H9 (cell line): Measurements from ENCODE around the gene CATSPERE. TPM values are rescaled to one million over a fixed set of nuclear protein-coding genes. Genes with fewer than 3 reads are reported as not detected.

Experiments used
- DNase-seq: peaks from one replicate; pipeline ENCODE4 v3.0.0-alpha.2; 2017
- H2AFZ ChIP-seq: one replicate; pipeline ENCODE4 v1.6.1; 2013; ENCODE audit warnings: mild to moderate bottlenecking, low read length, control low read depth, moderate library complexity
- H2AK5ac ChIP-seq: 2 replicates; pipeline ENCODE4 v1.6.1; 2013; ENCODE audit warnings: low read length, control low read depth, mixed read lengths; ENCODE audit not compliant: insufficient read length
- H2BK120ac ChIP-seq: one replicate; pipeline ENCODE4 v1.6.1; 2013; ENCODE audit warnings: low read depth, mild to moderate bottlenecking, low read length, control low read depth, inconsistent platforms; ENCODE audit not compliant: poor library complexity, severe bottlenecking
- H2BK12ac ChIP-seq: 2 replicates; pipeline ENCODE4 v1.6.1; 2013; ENCODE audit warnings: low read length, control low read depth, mixed read lengths, low read depth; ENCODE audit not compliant: insufficient read length
- H2BK15ac ChIP-seq: 2 replicates; pipeline ENCODE4 v1.6.1; 2013; ENCODE audit warnings: low read depth, low read length, control low read depth
- H2BK20ac ChIP-seq: one replicate; pipeline ENCODE4 v1.6.1; 2013; ENCODE audit warnings: low read depth, mild to moderate bottlenecking, low read length, control low read depth, inconsistent platforms; ENCODE audit not compliant: poor library complexity, severe bottlenecking
- H2BK5ac ChIP-seq: 2 replicates; pipeline ENCODE4 v1.6.1; 2013; ENCODE audit warnings: low read length, control low read depth, mixed read lengths; ENCODE audit not compliant: insufficient read length
- H3K14ac ChIP-seq: 2 replicates; pipeline ENCODE4 v1.6.1; 2013; ENCODE audit warnings: low read length, control low read depth; ENCODE audit not compliant: insufficient read depth
- H3K18ac ChIP-seq: 2 replicates; pipeline ENCODE4 v1.6.1; 2013; ENCODE audit warnings: low read depth, mild to moderate bottlenecking, mixed read lengths, low read length, control low read depth; ENCODE audit not compliant: insufficient read length
- H3K23ac ChIP-seq: 2 replicates; pipeline ENCODE4 v1.6.1; 2013; ENCODE audit warnings: low read length, control low read depth, mixed read lengths, low read depth; ENCODE audit not compliant: insufficient read length
- H3K23me2 ChIP-seq: 2 replicates; pipeline ENCODE4 v1.6.1; 2013; ENCODE audit warnings: low read depth, mild to moderate bottlenecking, mixed read lengths, low read length, control low read depth; ENCODE audit not compliant: insufficient read length, poor library complexity, severe bottlenecking
- H3K27ac ChIP-seq: 2 replicates; pipeline ENCODE4 v1.5.1; 2013; ENCODE audit warnings: low read length, control low read depth, mixed read lengths, low read depth; ENCODE audit not compliant: insufficient read length
- H3K27me3 ChIP-seq: 2 replicates; pipeline ENCODE4 v1.6.1; 2013; ENCODE audit warnings: low read length, control low read depth, inconsistent platforms; ENCODE audit not compliant: insufficient read depth
- H3K4ac ChIP-seq: 2 replicates; pipeline ENCODE4 v1.6.1; 2013; ENCODE audit warnings: low read depth, mild to moderate bottlenecking, control low read depth, inconsistent platforms, low read length, moderate library complexity
- H3K4me1 ChIP-seq: 2 replicates; pipeline ENCODE4 v1.6.1; 2013; ENCODE audit warnings: low read length, control low read depth, inconsistent platforms; ENCODE audit not compliant: insufficient read depth
- H3K4me2 ChIP-seq: 2 replicates; pipeline ENCODE4 v1.6.1; 2013; ENCODE audit warnings: low read length, control low read depth, mixed read lengths; ENCODE audit not compliant: insufficient read length, insufficient read depth
- H3K56ac ChIP-seq: 2 replicates; pipeline ENCODE4 v1.6.1; 2013; ENCODE audit warnings: low read depth, mild to moderate bottlenecking, mixed read lengths, low read length, control low read depth; ENCODE audit not compliant: insufficient read length
- H3K79me1 ChIP-seq: 2 replicates; pipeline ENCODE4 v1.6.1; 2013; ENCODE audit warnings: low read depth, mild to moderate bottlenecking, moderate library complexity, low read length, control low read depth, inconsistent platforms; ENCODE audit not compliant: insufficient read depth, poor library complexity, severe bottlenecking
- H3K79me2 ChIP-seq: 2 replicates; pipeline ENCODE4 v1.6.1; 2013; ENCODE audit warnings: low read length, control low read depth, inconsistent platforms; ENCODE audit not compliant: insufficient read depth
- H3K9ac ChIP-seq: 2 replicates; pipeline ENCODE4 v1.6.1; 2013; ENCODE audit warnings: low read length, control low read depth, mixed read lengths; ENCODE audit not compliant: insufficient read length; ENCODE audit errors: extremely low read depth
- H3K9me3 ChIP-seq: one replicate; pipeline ENCODE4 v1.6.1; 2013; ENCODE audit warnings: low read depth, low read length, inconsistent platforms; ENCODE audit not compliant: control insufficient read depth
- H3T11ph ChIP-seq: one replicate; pipeline ENCODE4 v1.6.1; 2013; ENCODE audit warnings: mild to moderate bottlenecking, low read length, control low read depth, inconsistent platforms
- H4K20me1 ChIP-seq: one replicate; pipeline ENCODE4 v1.6.1; 2013; ENCODE audit not compliant: control insufficient read depth, insufficient read length, insufficient read depth
- H4K5ac ChIP-seq: 2 replicates; pipeline ENCODE4 v1.6.1; 2013; ENCODE audit warnings: low read depth, mild to moderate bottlenecking, mixed read lengths, low read length, control low read depth; ENCODE audit not compliant: insufficient read length
- H4K8ac ChIP-seq: replicated peaks from 2 replicates; pipeline ENCODE4 v1.6.1; 2013; ENCODE audit warnings: low read length, control low read depth, mixed read lengths, low read depth; ENCODE audit not compliant: insufficient read length
- H4K91ac ChIP-seq: 2 replicates; pipeline ENCODE4 v1.6.1; 2013; ENCODE audit warnings: low read depth, mild to moderate bottlenecking, moderate library complexity, mixed read lengths, low read length, control low read depth; ENCODE audit not compliant: insufficient read length
- H3K27ac Mint-ChIP-seq, 3 experiments: 2 replicates in 2 of 3; 3 replicates in 1 of 3; pipeline ENCODE4 v1.8.0; 2020 to 2021; ENCODE audit warnings: mixed read lengths in 3 of 3, mild to moderate bottlenecking in 1 of 3, moderate library complexity in 1 of 3
- H3K27me3 Mint-ChIP-seq: 2 replicates; pipeline ENCODE4 v1.8.0; 2021; ENCODE audit warnings: low read depth, mild to moderate bottlenecking, moderate library complexity, mixed read lengths
- H3K36me3 Mint-ChIP-seq, 3 experiments: 2 replicates in 2 of 3; 3 replicates in 1 of 3; pipeline ENCODE4 v1.8.0; 2020 to 2021; ENCODE audit warnings: low read depth in 3 of 3, mixed read lengths in 3 of 3; ENCODE audit not compliant: insufficient read depth in 1 of 3
- H3K4me1 Mint-ChIP-seq, 2 experiments: 2 replicates each; pipeline ENCODE4 v1.8.0; 2020; ENCODE audit warnings: mixed read lengths in 2 of 2
- H3K4me3 Mint-ChIP-seq, 2 experiments: 2 replicates in 1 of 2; 3 replicates in 1 of 2; pipeline ENCODE4 v1.8.0; 2020 to 2021; ENCODE audit warnings: mild to moderate bottlenecking in 2 of 2, mixed read lengths in 2 of 2, moderate library complexity in 1 of 2
- H3K9me3 Mint-ChIP-seq, 2 experiments: 2 replicates in 1 of 2; 3 replicates in 1 of 2; pipeline ENCODE4 v1.8.0; 2020; ENCODE audit warnings: mild to moderate bottlenecking in 2 of 2, mixed read lengths in 2 of 2, moderate library complexity in 1 of 2
- WGBS: extraction: QIAGEN DNeasy Blood & Tissue Kit; methylation state at CpG from one replicate; pipeline ENCODE4 v1.1.7; 2013; ENCODE audit warnings: missing lambda C conversion rate, low lambda C conversion rate, mixed read lengths; ENCODE audit not compliant: insufficient read length; ENCODE audit errors: extremely low coverage; 5-methylcytosine and 5-hydroxymethylcytosine counted together
- total RNA-seq: library from RNA; stranded (reverse); gene quantifications from 2 replicates; pipeline ENCODE4 v1.2.1, GENCODE V29; 2021
- TF ChIP-seq, protein P1 (sequence below): fragments of 200-600 bp; sonication (generic); conservative IDR thresholded peaks from 3 replicates; pipeline ENCODE4 v1.8.0; 2021; ENCODE audit warnings: antibody characterized with exemption, mild to moderate bottlenecking

Gene CATSPERE
- total RNA-seq, 1 experiment from 2014 or later, result 0.31 TPM

DNA sequence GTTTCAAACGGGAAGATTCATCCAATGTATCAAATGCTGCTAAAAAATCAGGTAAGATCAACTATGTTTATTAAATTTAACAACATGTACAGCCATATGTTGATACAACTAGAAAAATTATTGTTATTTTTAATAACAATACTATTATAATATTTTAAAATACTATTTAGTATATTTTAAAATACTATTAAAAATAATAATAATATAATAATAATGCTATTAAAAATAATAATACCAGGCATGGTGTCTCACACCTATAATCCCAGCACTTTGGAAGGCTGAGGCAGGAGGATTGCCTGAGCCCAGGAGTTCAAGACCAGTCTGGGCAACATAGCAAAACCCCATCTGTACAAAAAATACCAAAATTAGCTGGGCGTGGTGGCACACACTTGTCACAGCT, 54.6 kb downstream of the CATSPERE start:
- no CpG with 5 or more reads among the region's 2 CpGs for WGBS
- H3K9ac ChIP-seq, result no peak overlapping the region
- H3K9me3 Mint-ChIP-seq, result no peaks in the 10 kb centered on the region

More for the DNA sequence above, 54.6 kb downstream of the CATSPERE start:
- H3K9me3 ChIP-seq, result no peaks in the 10 kb centered on the region
- H3K27ac Mint-ChIP-seq, result no peak overlapping the region
- no peak overlapping the region for H3K4ac ChIP-seq
- no peak for DNase-seq
- H4K8ac ChIP-seq, result no peak overlapping the region
- no peak overlapping the region for H4K91ac ChIP-seq
- no peaks in the 10 kb centered on the region for H4K20me1 ChIP-seq
- H4K5ac ChIP-seq, result no peak overlapping the region
- no peaks in the 10 kb centered on the region for H3K79me1 ChIP-seq
- H3K27ac ChIP-seq, result no peak overlapping the region
- H3K27me3 ChIP-seq, result no peaks in the 10 kb centered on the region
- H3T11ph ChIP-seq, result no peak overlapping the region
- no peak overlapping the region for H3K4me3 Mint-ChIP-seq
- no peak overlapping the region for H2AK5ac ChIP-seq
- H3K23ac ChIP-seq, result no peak overlapping the region
- no peaks in the 10 kb centered on the region for H3K4me1 ChIP-seq
- H2BK5ac ChIP-seq, result no peak overlapping the region
- H2BK120ac ChIP-seq, result no peak overlapping the region
- no peak overlapping the region for H2BK15ac ChIP-seq
- no peaks in the 10 kb centered on the region for H3K23me2 ChIP-seq
- H2BK12ac ChIP-seq, result no peak overlapping the region
- H3K79me2 ChIP-seq, result no peaks in the 10 kb centered on the region
- H2AFZ ChIP-seq, result no peak overlapping the region
- no peaks in the 10 kb centered on the region for H3K4me1 Mint-ChIP-seq
- H3K56ac ChIP-seq, result no peak overlapping the region
- no peaks in the 10 kb centered on the region for H3K36me3 Mint-ChIP-seq
- TF ChIP-seq, protein P1, sequence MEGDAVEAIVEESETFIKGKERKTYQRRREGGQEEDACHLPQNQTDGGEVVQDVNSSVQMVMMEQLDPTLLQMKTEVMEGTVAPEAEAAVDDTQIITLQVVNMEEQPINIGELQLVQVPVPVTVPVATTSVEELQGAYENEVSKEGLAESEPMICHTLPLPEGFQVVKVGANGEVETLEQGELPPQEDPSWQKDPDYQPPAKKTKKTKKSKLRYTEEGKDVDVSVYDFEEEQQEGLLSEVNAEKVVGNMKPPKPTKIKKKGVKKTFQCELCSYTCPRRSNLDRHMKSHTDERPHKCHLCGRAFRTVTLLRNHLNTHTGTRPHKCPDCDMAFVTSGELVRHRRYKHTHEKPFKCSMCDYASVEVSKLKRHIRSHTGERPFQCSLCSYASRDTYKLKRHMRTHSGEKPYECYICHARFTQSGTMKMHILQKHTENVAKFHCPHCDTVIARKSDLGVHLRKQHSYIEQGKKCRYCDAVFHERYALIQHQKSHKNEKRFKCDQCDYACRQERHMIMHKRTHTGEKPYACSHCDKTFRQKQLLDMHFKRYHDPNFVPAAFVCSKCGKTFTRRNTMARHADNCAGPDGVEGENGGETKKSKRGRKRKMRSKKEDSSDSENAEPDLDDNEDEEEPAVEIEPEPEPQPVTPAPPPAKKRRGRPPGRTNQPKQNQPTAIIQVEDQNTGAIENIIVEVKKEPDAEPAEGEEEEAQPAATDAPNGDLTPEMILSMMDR, result no peak
- H2BK20ac ChIP-seq, result no peak overlapping the region
- no peak overlapping the region for H3K14ac ChIP-seq
- no peak overlapping the region for H3K18ac ChIP-seq
- H3K27me3 Mint-ChIP-seq, result no peaks in the 10 kb centered on the region
- no peak overlapping the region for H3K4me2 ChIP-seq
